Measurements from ENCODE around the gene ERBB4.
"Not testable (repeated sequence)": the region's sequence is repeated elsewhere in the genome, so short reads cannot be mapped to it uniquely, and the experiment has no call there.

ERBB4 gene

GRCh38 chr2:212145121-212145520 lies 393.5 kb downstream of the ERBB4 start:
- no peak for DNase-seq (ENCODE audit: low spot score)

GRCh38 chr2:212142631-212143030 lies 396.0 kb downstream of the ERBB4 start:
- DNase-seq (ENCODE audit: low spot score) = no peak

GRCh38 chr2:212141499-212141898 lies 397.1 kb downstream of the ERBB4 start:
- no peak for DNase-seq (ENCODE audit: low spot score)

- DNase-seq (ENCODE audit: low spot score) = no peak
These were observed 402.3 kb downstream of the ERBB4 start for GRCh38 chr2:212136216-212136795.

- no peak for DNase-seq (ENCODE audit: low spot score)
These were observed 402.9 kb downstream of the ERBB4 start for GRCh38 chr2:212135739-212136138.

- DNase-seq (ENCODE audit: low spot score) = no peak
These were observed 405.3 kb downstream of the ERBB4 start for GRCh38 chr2:212133337-212133736.

GRCh38 chr2:212124598-212124997 lies 414.0 kb downstream of the ERBB4 start:
- DNase-seq (ENCODE audit: low spot score) = no peak

- DNase-seq (ENCODE audit: low spot score) = no peak
These were observed 419.0 kb downstream of the ERBB4 start for GRCh38 chr2:212119591-212119990.

GRCh38 chr2:212117926-212118325 lies 420.7 kb downstream of the ERBB4 start:
- DNase-seq (ENCODE audit: low spot score) = no peak

GRCh38 chr2:212114489-212114888 lies 424.1 kb downstream of the ERBB4 start:
- DNase-seq (ENCODE audit: low spot score) = no peak

- DNase-seq (ENCODE audit: low spot score) = no peak
These were observed 426.2 kb downstream of the ERBB4 start for GRCh38 chr2:212112401-212112800.

- DNase-seq (ENCODE audit: low spot score) = no peak
These were observed 428.6 kb downstream of the ERBB4 start for GRCh38 chr2:212109792-212110680.

- DNase-seq (ENCODE audit: low spot score) = no peak
These were observed 429.4 kb downstream of the ERBB4 start for GRCh38 chr2:212109217-212109616.

GRCh38 chr2:212107989-212108388 lies 430.6 kb downstream of the ERBB4 start:
- DNase-seq (ENCODE audit: low spot score) = no peak

GRCh38 chr2:212107014-212107413 lies 431.6 kb downstream of the ERBB4 start:
- DNase-seq (ENCODE audit: low spot score) = no peak

- DNase-seq (ENCODE audit: low spot score) = not testable (repeated sequence)
These were observed 432.1 kb downstream of the ERBB4 start for GRCh38 chr2:212106536-212106935.

GRCh38 chr2:212099658-212100057 lies 438.9 kb downstream of the ERBB4 start:
- no peak for DNase-seq (ENCODE audit: low spot score)

- no peak for DNase-seq (ENCODE audit: low spot score)
These were observed 439.6 kb downstream of the ERBB4 start for GRCh38 chr2:212098966-212099365.

GRCh38 chr2:212097001-212097400 lies 441.6 kb downstream of the ERBB4 start:
- DNase-seq (ENCODE audit: low spot score) = no peak

- DNase-seq (ENCODE audit: low spot score) = no peak
These were observed 448.7 kb downstream of the ERBB4 start for GRCh38 chr2:212089873-212090272.

- DNase-seq (ENCODE audit: low spot score) = no peak
These were observed 450.2 kb downstream of the ERBB4 start for GRCh38 chr2:212088353-212088752.

- DNase-seq (ENCODE audit: low spot score) = no peak
These were observed 455.1 kb downstream of the ERBB4 start for GRCh38 chr2:212083492-212083891.

- no peak for DNase-seq (ENCODE audit: low spot score)
These were observed 460.5 kb downstream of the ERBB4 start for GRCh38 chr2:212078103-212078502.

GRCh38 chr2:212076456-212076855 lies 462.1 kb downstream of the ERBB4 start:
- DNase-seq (ENCODE audit: low spot score) = no peak
